Astrocyte (in vitro differentiated cells and primary cell): ENCODE results near the gene ZFP3. TPM values are rescaled to one million over a fixed set of nuclear protein-coding genes. Genes with fewer than 3 reads are reported as not detected.
"Not testable (repeated sequence)": the region's sequence is repeated elsewhere in the genome, so short reads cannot be mapped to it uniquely, and the experiment has no call there.

ENCODE experiments used
- DNase-seq: peaks from one replicate; pipeline ENCODE4 v3.0.0-alpha.2; 2010; ENCODE audit warnings: low read depth
- FAIRE-seq: peaks from 2 replicates; lab custom pipeline; 2011; peaks lifted over from hg19 to GRCh38; lab: Jason Lieb, UNC
- H2AFZ ChIP-seq: 2 replicates; pipeline ENCODE4 v1.6.0; 2012; ENCODE audit warnings: low read depth, low read length, inconsistent platforms
- H3K27ac ChIP-seq: 2 replicates; pipeline ENCODE4 v1.5.1; 2011; ENCODE audit warnings: low read depth, low read length, inconsistent platforms
- H3K27me3 ChIP-seq: 2 replicates; pipeline ENCODE4 v1.6.0; 2011; ENCODE audit warnings: low read length, inconsistent platforms; ENCODE audit not compliant: insufficient read depth
- H3K36me3 ChIP-seq: 2 replicates; pipeline ENCODE4 v1.5.1; 2011; ENCODE audit warnings: low read length, inconsistent platforms; ENCODE audit not compliant: insufficient read depth
- H3K4me1 ChIP-seq: 2 replicates; pipeline ENCODE4 v1.5.1; 2011; ENCODE audit warnings: low read length, inconsistent platforms; ENCODE audit not compliant: insufficient read depth
- H3K4me2 ChIP-seq: 2 replicates; pipeline ENCODE4 v1.6.0; 2012; ENCODE audit warnings: low read length, inconsistent platforms
- H3K4me3 ChIP-seq: 2 replicates; pipeline ENCODE4 v1.5.1; 2011; ENCODE audit warnings: low read depth, mild to moderate bottlenecking, low read length, inconsistent platforms; ENCODE audit not compliant: insufficient read depth
- H3K79me2 ChIP-seq: 2 replicates; pipeline ENCODE4 v1.6.0; 2012; ENCODE audit warnings: mild to moderate bottlenecking, low read length, inconsistent platforms; ENCODE audit not compliant: insufficient read depth
- H3K9ac ChIP-seq: 2 replicates; pipeline ENCODE4 v1.6.0; 2012; ENCODE audit warnings: mild to moderate bottlenecking, low read length, inconsistent platforms
- H3K9me3 ChIP-seq: 2 replicates; pipeline ENCODE4 v1.5.1; 2012; ENCODE audit warnings: low read depth, mild to moderate bottlenecking, low read length, inconsistent platforms; ENCODE audit not compliant: insufficient read depth
- H4K20me1 ChIP-seq: 2 replicates; pipeline ENCODE4 v1.6.0; 2012; ENCODE audit warnings: low read length, inconsistent platforms; ENCODE audit not compliant: insufficient read depth
- H3K27ac Mint-ChIP-seq: one replicate; pipeline ENCODE4 v1.8.0; 2021; ENCODE audit warnings: mild to moderate bottlenecking, mixed read lengths; ENCODE audit not compliant: unreplicated experiment
- H3K27me3 Mint-ChIP-seq: one replicate; pipeline ENCODE4 v1.8.0; 2021; ENCODE audit warnings: low read depth, mixed read lengths; ENCODE audit not compliant: unreplicated experiment
- H3K36me3 Mint-ChIP-seq: one replicate; pipeline ENCODE4 v1.8.0; 2021; ENCODE audit warnings: low read depth, mixed read lengths; ENCODE audit not compliant: unreplicated experiment
- H3K4me1 Mint-ChIP-seq: one replicate; pipeline ENCODE4 v1.8.0; 2021; ENCODE audit warnings: low read depth, mixed read lengths; ENCODE audit not compliant: unreplicated experiment
- H3K4me3 Mint-ChIP-seq: one replicate; pipeline ENCODE4 v1.8.0; 2021; ENCODE audit warnings: mild to moderate bottlenecking, moderate library complexity, mixed read lengths; ENCODE audit not compliant: unreplicated experiment
- H3K9me3 Mint-ChIP-seq: one replicate; pipeline ENCODE4 v1.8.0; 2021; ENCODE audit warnings: mild to moderate bottlenecking, mixed read lengths; ENCODE audit not compliant: unreplicated experiment
- EZH2 ChIP-seq: IDR thresholded peaks from 2 replicates; pipeline ENCODE4 v1.6.1; 2012; ENCODE audit warnings: mild to moderate bottlenecking, low read length, inconsistent platforms; ENCODE audit not compliant: insufficient read depth
- total RNA-seq: library from RNA; stranded (reverse); gene quantifications from 2 replicates; pipeline ENCODE4 v1.2.1, GENCODE V29; 2021
- TF ChIP-seq, protein P1 (sequence below): IDR thresholded peaks from 2 replicates; pipeline ENCODE4 v1.5.1; 2011; ENCODE audit warnings: low read depth, mild to moderate bottlenecking, inconsistent platforms, low read length, moderate library complexity; ENCODE audit not compliant: insufficient read depth

The ZFP3 gene
- total RNA-seq, 1 donor from 2014 or later = not detected

DNA sequence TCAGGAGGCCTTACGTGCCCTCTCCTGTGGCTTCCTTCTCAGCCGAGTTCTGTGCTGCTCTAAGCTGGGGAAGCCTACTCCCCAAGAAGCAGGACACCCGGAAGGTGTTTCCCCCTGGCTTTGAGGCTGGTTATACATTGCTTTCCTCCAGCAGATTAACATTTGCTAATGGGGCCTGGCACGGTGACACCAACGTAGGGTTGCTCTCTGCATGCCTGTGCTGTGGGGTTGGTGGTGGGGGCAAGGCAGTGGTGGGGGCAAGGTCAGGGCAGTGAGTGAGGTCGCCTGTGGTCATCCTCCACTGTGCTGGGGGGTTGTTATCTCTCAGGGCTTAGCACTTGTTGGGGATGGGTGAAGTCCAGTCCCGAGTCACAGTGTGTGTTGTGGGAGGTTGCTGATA, 41.8 kb downstream of the ZFP3 start:
- Histone ChIP-seq H3K9me3 (no peaks in the 10 kb centered on the region), H3K9ac (no peak overlapping the region), H3K4me2 (no peak overlapping the region), H3K79me2 (no peaks in the 10 kb centered on the region), H3K36me3 (no peaks in the 10 kb centered on the region), H3K27ac (no peak overlapping the region), H4K20me1 (no peaks in the 10 kb centered on the region), H2AFZ (no peak overlapping the region), H3K27me3 (peaks cover 37% of the 10 kb centered on the region), H3K4me3 (no peak overlapping the region), H3K4me1 (peaks cover 4% of the 10 kb centered on the region)
- H3K4me3 Mint-ChIP-seq = no peak overlapping the region
- H3K4me1 Mint-ChIP-seq = peaks cover 1% of the 10 kb centered on the region
- H3K27ac Mint-ChIP-seq = no peak overlapping the region
- peaks cover 40% of the 10 kb centered on the region for H3K27me3 Mint-ChIP-seq
- H3K36me3 Mint-ChIP-seq = peaks cover 12% of the 10 kb centered on the region
- H3K9me3 Mint-ChIP-seq = peaks cover 12% of the 10 kb centered on the region
- TF ChIP-seq EZH2 = no peak
- TF ChIP-seq, protein P1, sequence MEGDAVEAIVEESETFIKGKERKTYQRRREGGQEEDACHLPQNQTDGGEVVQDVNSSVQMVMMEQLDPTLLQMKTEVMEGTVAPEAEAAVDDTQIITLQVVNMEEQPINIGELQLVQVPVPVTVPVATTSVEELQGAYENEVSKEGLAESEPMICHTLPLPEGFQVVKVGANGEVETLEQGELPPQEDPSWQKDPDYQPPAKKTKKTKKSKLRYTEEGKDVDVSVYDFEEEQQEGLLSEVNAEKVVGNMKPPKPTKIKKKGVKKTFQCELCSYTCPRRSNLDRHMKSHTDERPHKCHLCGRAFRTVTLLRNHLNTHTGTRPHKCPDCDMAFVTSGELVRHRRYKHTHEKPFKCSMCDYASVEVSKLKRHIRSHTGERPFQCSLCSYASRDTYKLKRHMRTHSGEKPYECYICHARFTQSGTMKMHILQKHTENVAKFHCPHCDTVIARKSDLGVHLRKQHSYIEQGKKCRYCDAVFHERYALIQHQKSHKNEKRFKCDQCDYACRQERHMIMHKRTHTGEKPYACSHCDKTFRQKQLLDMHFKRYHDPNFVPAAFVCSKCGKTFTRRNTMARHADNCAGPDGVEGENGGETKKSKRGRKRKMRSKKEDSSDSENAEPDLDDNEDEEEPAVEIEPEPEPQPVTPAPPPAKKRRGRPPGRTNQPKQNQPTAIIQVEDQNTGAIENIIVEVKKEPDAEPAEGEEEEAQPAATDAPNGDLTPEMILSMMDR = no peak
- no peak for FAIRE-seq
- no peak for DNase-seq

DNA sequence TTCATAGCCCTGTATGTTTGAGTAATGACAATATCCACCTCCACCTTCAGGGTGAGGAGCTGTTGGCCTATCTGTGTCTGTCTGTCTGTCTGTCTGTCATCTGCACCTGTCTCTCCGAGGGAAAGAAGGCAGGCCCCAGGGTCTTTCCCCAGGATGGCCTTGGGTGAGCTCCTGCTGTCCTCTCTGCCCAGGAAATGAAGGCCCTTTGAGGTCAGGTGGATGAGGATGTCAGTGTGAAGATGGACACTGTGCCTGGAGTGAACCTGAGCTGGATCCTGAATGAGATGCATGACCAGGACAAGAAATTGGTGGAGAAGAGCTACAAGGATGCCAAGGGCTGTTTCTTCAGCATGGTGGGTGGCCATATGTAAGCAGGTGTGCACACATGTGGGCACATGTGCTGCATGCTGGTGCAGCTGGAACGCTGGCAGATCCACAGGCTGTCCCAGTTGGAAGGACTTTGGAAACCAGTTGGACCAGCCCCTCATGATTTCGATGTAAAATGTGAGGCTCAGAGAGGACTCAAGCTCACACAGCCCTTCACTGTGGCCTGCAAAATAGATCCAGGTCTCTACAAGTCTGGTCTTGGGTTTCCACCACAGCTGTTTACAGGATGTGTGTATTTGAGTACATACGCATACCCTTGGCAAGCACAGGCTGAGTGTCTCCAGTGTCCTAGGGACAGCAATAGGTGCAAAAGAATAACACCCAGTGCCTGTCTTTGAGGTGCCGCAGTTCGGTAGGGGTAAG, 42.3 kb downstream of the ZFP3 start:
- not testable (repeated sequence) for H3K4me1 Mint-ChIP-seq, FAIRE-seq

GRCh38 chr17:5121186-5121841, 43.0 kb downstream of the ZFP3 start:
- H4K20me1 ChIP-seq = no peaks in the 10 kb centered on the region
- peaks cover 12% of the 10 kb centered on the region for H3K9me3 Mint-ChIP-seq
- no peak overlapping the region for H3K4me2 ChIP-seq
- H3K79me2 ChIP-seq = no peaks in the 10 kb centered on the region
- peaks cover 42% of the 10 kb centered on the region for H3K27me3 Mint-ChIP-seq
- H3K9ac ChIP-seq = no peak overlapping the region
- H2AFZ ChIP-seq = no peak overlapping the region
- H3K4me1 Mint-ChIP-seq = peaks cover 1% of the 10 kb centered on the region
- H3K27ac Mint-ChIP-seq = no peak overlapping the region
- no peak overlapping the region for H3K4me3 ChIP-seq
- FAIRE-seq = no peak
- TF ChIP-seq, protein P1 = no peak
- no peak for TF ChIP-seq EZH2
- H3K36me3 Mint-ChIP-seq = peaks cover 12% of the 10 kb centered on the region
- H3K4me3 Mint-ChIP-seq = no peak overlapping the region
- H3K27ac ChIP-seq = no peak overlapping the region
- peaks cover 27% of the 10 kb centered on the region for H3K27me3 ChIP-seq
- no peaks in the 10 kb centered on the region for H3K9me3 ChIP-seq
- peaks cover 4% of the 10 kb centered on the region for H3K4me1 ChIP-seq
- H3K36me3 ChIP-seq = no peaks in the 10 kb centered on the region
- no peak for DNase-seq

More for the DNA sequence above, 42.3 kb downstream of the ZFP3 start:
- not testable (repeated sequence) for H3K36me3 ChIP-seq, H2AFZ ChIP-seq, H3K4me3 ChIP-seq, H3K4me2 ChIP-seq, H4K20me1 ChIP-seq, H3K27ac ChIP-seq, H3K9me3 ChIP-seq, H3K4me3 Mint-ChIP-seq, H3K9ac ChIP-seq, H3K4me1 ChIP-seq, H3K27ac Mint-ChIP-seq, H3K79me2 ChIP-seq, DNase-seq
- Mint-ChIP-seq H3K36me3 (peaks cover 12% of the 10 kb centered on the region), H3K9me3 (peaks cover 12% of the 10 kb centered on the region), H3K27me3 (peaks cover 39% of the 10 kb centered on the region)
- H3K27me3 ChIP-seq = peaks cover 34% of the 10 kb centered on the region

DNA sequence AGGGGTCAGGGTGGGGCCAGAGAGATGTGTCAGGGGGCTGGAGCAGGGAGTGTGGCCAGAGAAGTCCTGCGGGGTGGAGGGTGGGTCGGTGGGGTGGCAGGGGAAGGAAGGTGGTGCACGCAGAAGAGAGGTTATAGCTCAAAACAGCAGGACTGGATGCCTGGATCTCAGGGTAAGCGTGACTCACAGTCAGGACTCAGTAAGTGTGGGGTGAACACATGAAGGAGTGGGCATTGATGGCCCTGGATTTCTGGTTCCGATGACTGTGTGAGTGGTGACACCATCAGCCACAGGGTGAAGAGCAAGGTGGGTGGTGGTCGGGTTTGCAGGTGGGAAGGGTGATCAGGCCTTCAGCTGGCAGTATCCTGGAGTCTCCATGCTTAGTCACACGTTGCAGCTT, 43.8 kb downstream of the ZFP3 start:
- H2AFZ ChIP-seq = peak overlapping the region; percentile 77

More for the DNA sequence above, 43.8 kb downstream of the ZFP3 start:
- peaks cover 20% of the 10 kb centered on the region for H3K27me3 ChIP-seq
- H3K4me3 Mint-ChIP-seq, H3K36me3 ChIP-seq, H3K79me2 ChIP-seq, H3K9me3 ChIP-seq, FAIRE-seq, H3K27ac ChIP-seq, H3K36me3 Mint-ChIP-seq, H3K9me3 Mint-ChIP-seq, H3K4me1 ChIP-seq, H4K20me1 ChIP-seq, H3K27ac Mint-ChIP-seq, H3K9ac ChIP-seq, H3K4me3 ChIP-seq, H3K4me1 Mint-ChIP-seq, DNase-seq: not testable (repeated sequence)
- H3K4me2 ChIP-seq = peak overlapping the region; percentile 81
- peaks cover 36% of the 10 kb centered on the region for H3K27me3 Mint-ChIP-seq
